GM23338 (cell line): ENCODE measurements around the gene MAPRE3. TPM values are rescaled to one million over a fixed set of nuclear protein-coding genes. Genes with fewer than 3 reads are reported as not detected.

Experiments used
- ATAC-seq: fragments of 200-7000 bp; cut with Tn5 transposase; 3 replicates; pipeline ENCODE4 v1.9.1; 2020
- DNase-seq: peaks from one replicate; pipeline ENCODE4 v3.0.0-alpha.2; 2015; ENCODE audit warnings: low spot score
- H2AFZ ChIP-seq: fragments of 200-600 bp; sonication (generic); 2 replicates; pipeline ENCODE4 v1.8.0; 2016; ENCODE audit warnings: antibody characterized with exemption, mild to moderate bottlenecking, moderate library complexity
- H3F3A ChIP-seq: fragments of 200-600 bp; sonication (generic); replicated peaks from 2 replicates; pipeline ENCODE4 v1.8.0; 2017; ENCODE audit warnings: antibody characterized with exemption, mixed run types, low read depth
- H3K27ac ChIP-seq: fragments of 200-600 bp; sonication (generic); 2 replicates; pipeline ENCODE4 v1.6.1; 2016; ENCODE audit warnings: low read depth
- H3K27me3 ChIP-seq: fragments of 200-600 bp; sonication (generic); 2 replicates; pipeline ENCODE4 v1.8.0; 2016; ENCODE audit warnings: mild to moderate bottlenecking, mixed run types, moderate library complexity; ENCODE audit not compliant: insufficient read depth
- H3K36me3 ChIP-seq: fragments of 200-600 bp; sonication (generic); 2 replicates; pipeline ENCODE4 v1.8.0; 2016; ENCODE audit warnings: mild to moderate bottlenecking; ENCODE audit not compliant: insufficient read depth
- H3K4me1 ChIP-seq: fragments of 200-600 bp; sonication (generic); 2 replicates; pipeline ENCODE4 v1.8.0; 2016; ENCODE audit warnings: mild to moderate bottlenecking, moderate library complexity; ENCODE audit not compliant: insufficient read depth
- H3K4me2 ChIP-seq: fragments of 200-600 bp; sonication (generic); 2 replicates; pipeline ENCODE4 v1.7.1; 2017; ENCODE audit warnings: mixed run types
- H3K4me3 ChIP-seq: fragments of 200-600 bp; sonication (generic); 2 replicates; pipeline ENCODE4 v1.6.1; 2016; ENCODE audit warnings: mixed run types
- H3K79me2 ChIP-seq: fragments of 200-600 bp; sonication (generic); replicated peaks from 2 replicates; pipeline ENCODE4 v1.8.0; 2017; ENCODE audit warnings: mild to moderate bottlenecking; ENCODE audit not compliant: insufficient read depth
- H3K9me2 ChIP-seq: fragments of 200-600 bp; sonication (generic); 2 replicates; pipeline ENCODE4 v1.8.0; 2017; ENCODE audit not compliant: insufficient read depth
- H4K20me1 ChIP-seq: fragments of 200-600 bp; sonication (generic); replicated peaks from 2 replicates; pipeline ENCODE4 v1.8.0; 2017; ENCODE audit warnings: mild to moderate bottlenecking; ENCODE audit not compliant: insufficient read depth
- H3K27ac Mint-ChIP-seq: 2 replicates; pipeline ENCODE4 v1.8.0; 2020; ENCODE audit warnings: inconsistent platforms, mild to moderate bottlenecking, moderate library complexity, mixed read lengths
- H3K27me3 Mint-ChIP-seq: 3 replicates; pipeline ENCODE4 v1.8.0; 2022; ENCODE audit warnings: low read depth, mild to moderate bottlenecking, moderate library complexity, mixed read lengths, inconsistent platforms; ENCODE audit not compliant: insufficient read depth, poor library complexity
- H3K36me3 Mint-ChIP-seq: 3 replicates; pipeline ENCODE4 v1.8.0; 2021; ENCODE audit warnings: low read depth, mild to moderate bottlenecking, inconsistent platforms, moderate library complexity, mixed read lengths
- H3K4me1 Mint-ChIP-seq: 3 replicates; pipeline ENCODE4 v1.8.0; 2020; ENCODE audit warnings: mild to moderate bottlenecking, inconsistent platforms, mixed read lengths
- H3K4me3 Mint-ChIP-seq: 3 replicates; pipeline ENCODE4 v1.8.0; 2021; ENCODE audit warnings: moderate library complexity, mild to moderate bottlenecking, inconsistent platforms, mixed read lengths
- H3K9me3 Mint-ChIP-seq: 3 replicates; pipeline ENCODE4 v1.8.0; 2020; ENCODE audit warnings: moderate library complexity, mild to moderate bottlenecking, inconsistent platforms, mixed read lengths
- CREB1 ChIP-seq: fragments of 250-450 bp; sonication (Bioruptor Pico); IDR thresholded peaks from 2 replicates; pipeline ENCODE4 v1.5.0; 2020; ENCODE audit warnings: low read depth, mild to moderate bottlenecking, moderate library complexity
- CTCF ChIP-seq, 2 experiments: fragments of 200-600 bp in 1 of 2; sonication (generic) in 1 of 2; conservative IDR thresholded peaks; 2 replicates each; pipeline versions ENCODE4 v1.5.1 to v1.6.1; 2016 to 2017; ENCODE audit warnings: antibody characterized with exemption in 2 of 2, low read depth in 2 of 2, mild to moderate bottlenecking in 2 of 2, moderate library complexity in 1 of 2
- EZH2 ChIP-seq: fragments of 200-600 bp; sonication (generic); IDR thresholded peaks from one replicate; pipeline ENCODE4 v1.8.0; 2017; ENCODE audit warnings: antibody characterized with exemption, mild to moderate bottlenecking, low read depth; ENCODE audit not compliant: unreplicated experiment
- JUNB ChIP-seq: IDR thresholded peaks from one replicate; pipeline ENCODE4 v1.6.1; 2016; ENCODE audit warnings: antibody characterized with exemption; ENCODE audit not compliant: unreplicated experiment
- ZNF114 ChIP-seq: fragments of 250-450 bp; sonication (Bioruptor Pico); IDR thresholded peaks from 2 replicates; pipeline ENCODE4 v1.5.0; 2020; ENCODE audit warnings: mild to moderate bottlenecking, moderate library complexity
- ZNF331 ChIP-seq: fragments of 250-450 bp; sonication (Bioruptor Pico); IDR thresholded peaks from 2 replicates; pipeline ENCODE4 v1.5.0; 2020; ENCODE audit warnings: low read depth, mild to moderate bottlenecking, moderate library complexity
- ZNF462 ChIP-seq: fragments of 250-450 bp; sonication (Bioruptor Pico); IDR thresholded peaks from 2 replicates; pipeline ENCODE4 v1.5.0; 2020; ENCODE audit warnings: mild to moderate bottlenecking, moderate library complexity
- polyA plus RNA-seq: library from polyadenylated mRNA; unstranded; fragments of >200 nt; fragmentation: Nextera tagmentation; extraction: Ambion mirVana; gene quantifications from 2 replicates; pipeline ENCODE4 v1.2.1, GENCODE V29; 2016
- total RNA-seq: library from RNA; depleted of rRNA; stranded (reverse); fragments of >200 nt; shearing (Covaris generic); gene quantifications from 2 replicates; pipeline ENCODE4 v1.2.3, GENCODE V29; 2014

Gene MAPRE3
- total and polyA plus RNA-seq, 2 experiments from 2014 or later = 3.3 to 4.5 TPM

- no peak for TF ChIP-seq ZNF462
- no peak for TF ChIP-seq EZH2
- no peak for TF ChIP-seq CREB1 (CRISPR knock-in tag)
- TF ChIP-seq CTCF (conservative IDR thresholded peaks at IDR 0.05; ENCODE audit: low read depth in 2 of 2) = no peak
Observed at GRCh38 chr2:26938399-26939118, 31.9 kb upstream of the MAPRE3 start (continued).

- DNase-seq (no peak), ATAC-seq (no peak)
- H3K9me2 ChIP-seq = no peaks in the 10 kb centered on the region
- H3K4me3 ChIP-seq = no peak overlapping the region
- H3K27me3 ChIP-seq = peaks cover 22% of the 10 kb centered on the region
- H3K79me2 ChIP-seq = no peaks in the 10 kb centered on the region
- H3K4me2 ChIP-seq = no peak overlapping the region
- no peaks in the 10 kb centered on the region for H3K36me3 ChIP-seq
- no peak overlapping the region for H2AFZ ChIP-seq
- no peaks in the 10 kb centered on the region for H4K20me1 ChIP-seq
- 0 out of 2 replicates have a peak, but pooled peaks cover 6% of the 10 kb centered on the region for H3K4me1 ChIP-seq
- H3K4me1 Mint-ChIP-seq = peaks cover 23% of the 10 kb centered on the region
- H3K9me3 Mint-ChIP-seq = no peaks in the 10 kb centered on the region
- H3K27me3 Mint-ChIP-seq = peaks cover 20% of the 10 kb centered on the region
- H3K27ac Mint-ChIP-seq = no peak overlapping the region
- H3K36me3 Mint-ChIP-seq = no peaks in the 10 kb centered on the region
- no peak overlapping the region for H3K4me3 Mint-ChIP-seq
- no peak overlapping the region for H3K27ac ChIP-seq
- no peaks in the 10 kb centered on the region for H3F3A ChIP-seq
- no peak for TF ChIP-seq JUNB
- TF ChIP-seq ZNF331 (CRISPR knock-in tag) = no peak
- no peak for TF ChIP-seq CTCF (conservative IDR thresholded peaks at IDR 0.05; ENCODE audit: low read depth in 2 of 2)
- TF ChIP-seq ZNF114 (CRISPR knock-in tag) = no peak
Observed at GRCh38 chr2:26940001-26940400, 30.4 kb upstream of the MAPRE3 start.
